Measurements from ENCODE around the gene TMEM232. TPM values are rescaled to one million over a fixed set of nuclear protein-coding genes. Genes with fewer than 3 reads are reported as not detected.

Gene TMEM232
- total RNA-seq, 2 experiments from 2014 or later = 0.98 to 1.1 TPM

DNA sequence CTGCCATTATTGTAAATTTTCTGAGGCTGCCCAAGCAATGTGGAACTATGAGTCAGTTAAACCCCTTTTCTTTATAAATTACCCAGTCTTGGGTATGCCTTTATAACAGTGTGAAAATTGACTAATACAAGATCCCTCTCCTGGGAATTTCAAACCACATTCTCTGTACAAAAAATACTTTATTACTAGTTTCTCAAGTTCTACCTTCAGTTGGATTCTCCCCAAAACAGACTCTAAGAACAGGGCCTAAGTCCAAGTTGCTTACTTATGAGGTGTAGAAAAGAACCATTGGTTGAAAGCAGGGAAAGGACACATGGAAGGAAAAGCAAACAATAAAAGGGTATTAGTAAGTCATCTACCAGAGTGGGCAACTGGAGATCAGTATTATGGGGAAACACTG lies 343.2 kb downstream of the TMEM232 start:
- Mint-ChIP-seq H3K4me1 (ENCODE audit: low read depth) (no peaks in the 10 kb centered on the region), H3K27me3 (no peaks in the 10 kb centered on the region), H3K9me3 (no peaks in the 10 kb centered on the region), H3K4me3 (no peak overlapping the region), H3K36me3 (ENCODE audit: low read depth) (no peaks in the 10 kb centered on the region), H3K27ac (no peak overlapping the region)
- TF ChIP-seq, protein P1, sequence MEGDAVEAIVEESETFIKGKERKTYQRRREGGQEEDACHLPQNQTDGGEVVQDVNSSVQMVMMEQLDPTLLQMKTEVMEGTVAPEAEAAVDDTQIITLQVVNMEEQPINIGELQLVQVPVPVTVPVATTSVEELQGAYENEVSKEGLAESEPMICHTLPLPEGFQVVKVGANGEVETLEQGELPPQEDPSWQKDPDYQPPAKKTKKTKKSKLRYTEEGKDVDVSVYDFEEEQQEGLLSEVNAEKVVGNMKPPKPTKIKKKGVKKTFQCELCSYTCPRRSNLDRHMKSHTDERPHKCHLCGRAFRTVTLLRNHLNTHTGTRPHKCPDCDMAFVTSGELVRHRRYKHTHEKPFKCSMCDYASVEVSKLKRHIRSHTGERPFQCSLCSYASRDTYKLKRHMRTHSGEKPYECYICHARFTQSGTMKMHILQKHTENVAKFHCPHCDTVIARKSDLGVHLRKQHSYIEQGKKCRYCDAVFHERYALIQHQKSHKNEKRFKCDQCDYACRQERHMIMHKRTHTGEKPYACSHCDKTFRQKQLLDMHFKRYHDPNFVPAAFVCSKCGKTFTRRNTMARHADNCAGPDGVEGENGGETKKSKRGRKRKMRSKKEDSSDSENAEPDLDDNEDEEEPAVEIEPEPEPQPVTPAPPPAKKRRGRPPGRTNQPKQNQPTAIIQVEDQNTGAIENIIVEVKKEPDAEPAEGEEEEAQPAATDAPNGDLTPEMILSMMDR (IDR thresholded peaks at IDR 0.05) = no peak
- CTCF ChIA-PET = no interaction called here
- POLR2A ChIA-PET = no interaction called here
- intact Hi-C loops (cut with DNase I, micrococcal nuclease) = no loop called here
- DNase-seq = no peak
- H3K4me1 ChIP-seq (ENCODE audit: insufficient read depth, low read length) = no peaks in the 10 kb centered on the region
- H3K36me3 ChIP-seq (ENCODE audit: insufficient read depth, low read length) = no peaks in the 10 kb centered on the region
- no peak for ATAC-seq (ENCODE audit: poor library complexity)
- no peaks in the 10 kb centered on the region for H3K27me3 ChIP-seq (ENCODE audit: control insufficient read depth in 1 of 2, insufficient read depth in 2 of 2, low read length in 2 of 2)
- no peaks in the 10 kb centered on the region for H3K9me3 ChIP-seq (ENCODE audit: control insufficient read depth in 1 of 2, insufficient read depth in 1 of 2, low read length in 2 of 2)
- H3K27ac ChIP-seq (ENCODE audit: low read depth in 1 of 2, low read length in 2 of 2) = no peak overlapping the region
- H3K4me3 ChIP-seq (ENCODE audit: low read length) = no peak overlapping the region

DNA sequence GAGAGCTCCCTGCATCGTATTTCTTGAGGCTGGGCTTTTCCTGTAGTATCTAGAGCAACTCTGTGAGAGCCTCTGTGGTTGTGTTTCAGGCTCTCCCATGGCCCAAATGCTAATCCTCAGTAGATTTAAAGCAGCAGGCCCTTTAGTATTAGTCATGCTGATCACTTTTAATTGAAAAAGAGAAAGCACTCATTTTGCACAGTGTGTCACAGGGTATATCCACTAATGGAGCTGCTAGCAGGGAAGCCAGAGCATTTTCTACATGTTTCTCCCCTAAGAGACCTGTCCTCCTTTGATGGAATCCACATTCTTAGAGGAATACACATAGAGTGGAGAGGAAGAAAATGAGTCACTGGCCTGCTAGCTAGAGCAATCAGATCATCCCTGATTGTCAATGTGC lies 348.5 kb downstream of the TMEM232 start:
- H3K9me3 ChIP-seq (ENCODE audit: control insufficient read depth in 1 of 2, insufficient read depth in 1 of 2, low read length in 2 of 2) = no peaks in the 10 kb centered on the region
- Mint-ChIP-seq H3K4me1 (ENCODE audit: low read depth) (no peaks in the 10 kb centered on the region), H3K36me3 (ENCODE audit: low read depth) (no peaks in the 10 kb centered on the region), H3K27ac (no peak overlapping the region), H3K27me3 (no peaks in the 10 kb centered on the region), H3K9me3 (no peaks in the 10 kb centered on the region), H3K4me3 (no peak overlapping the region)
- CTCF ChIA-PET = no interaction called here
- POLR2A ChIA-PET = no interaction called here
- intact Hi-C loops (cut with DNase I, micrococcal nuclease) = no loop called here
- H3K36me3 ChIP-seq (ENCODE audit: insufficient read depth, low read length) = no peaks in the 10 kb centered on the region
- H3K4me1 ChIP-seq (ENCODE audit: insufficient read depth, low read length) = no peaks in the 10 kb centered on the region
- H3K4me3 ChIP-seq (ENCODE audit: low read length) = no peak overlapping the region
- DNase-seq (no peak), ATAC-seq (ENCODE audit: poor library complexity) (no peak)
- TF ChIP-seq, protein P1 (IDR thresholded peaks at IDR 0.05) = no peak
- H3K27me3 ChIP-seq (ENCODE audit: control insufficient read depth in 1 of 2, insufficient read depth in 2 of 2, low read length in 2 of 2) = no peaks in the 10 kb centered on the region
- H3K27ac ChIP-seq (ENCODE audit: low read depth in 1 of 2, low read length in 2 of 2) = no peak overlapping the region

DNA sequence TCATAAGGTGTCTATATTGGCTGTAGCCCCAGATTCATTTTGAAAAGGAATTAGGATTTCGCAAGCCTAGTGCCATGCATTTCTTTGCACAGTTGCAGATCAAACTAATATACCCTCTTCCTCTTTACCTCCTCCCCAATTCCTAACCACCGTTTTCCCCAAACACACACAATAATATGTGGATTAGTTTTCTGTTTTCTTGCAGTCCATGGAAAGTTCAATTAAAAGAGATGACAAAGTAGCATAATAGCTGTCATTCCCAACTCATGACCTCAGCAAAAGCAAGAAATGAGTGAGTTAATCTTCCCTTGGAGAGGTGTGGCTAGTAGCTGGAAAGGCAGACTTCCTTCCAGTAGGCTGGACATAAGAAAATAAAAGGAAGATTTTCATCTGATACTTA lies 349.1 kb downstream of the TMEM232 start:
- Mint-ChIP-seq H3K4me3 (no peak overlapping the region), H3K4me1 (ENCODE audit: low read depth) (no peaks in the 10 kb centered on the region), H3K27me3 (no peaks in the 10 kb centered on the region), H3K27ac (no peak overlapping the region), H3K9me3 (no peaks in the 10 kb centered on the region), H3K36me3 (ENCODE audit: low read depth) (no peaks in the 10 kb centered on the region)
- ChIA-PET CTCF (no interaction called here), POLR2A (no interaction called here)
- TF ChIP-seq, protein P1 (IDR thresholded peaks at IDR 0.05) = no peak
- H3K36me3 ChIP-seq (ENCODE audit: insufficient read depth, low read length) = no peaks in the 10 kb centered on the region
- intact Hi-C loops (cut with DNase I, micrococcal nuclease) = no loop called here
- H3K9me3 ChIP-seq (ENCODE audit: control insufficient read depth in 1 of 2, insufficient read depth in 1 of 2, low read length in 2 of 2) = no peaks in the 10 kb centered on the region
- DNase-seq = no peak
- H3K4me1 ChIP-seq (ENCODE audit: insufficient read depth, low read length) = no peaks in the 10 kb centered on the region
- H3K27ac ChIP-seq (ENCODE audit: low read depth in 1 of 2, low read length in 2 of 2) = no peak overlapping the region
- no peaks in the 10 kb centered on the region for H3K27me3 ChIP-seq (ENCODE audit: control insufficient read depth in 1 of 2, insufficient read depth in 2 of 2, low read length in 2 of 2)
- ATAC-seq (ENCODE audit: poor library complexity) = no peak
- no peak overlapping the region for H3K4me3 ChIP-seq (ENCODE audit: low read length)

Measured in CD4-positive, alpha-beta T cell (primary cell).